ENCODE measurements around the gene MRPS27. TPM values are rescaled to one million over a fixed set of nuclear protein-coding genes. Genes with fewer than 3 reads are reported as not detected.

Gene MRPS27
- total and polyA plus RNA-seq, 2 of the 4 experiments (the other 2 are of a cell fraction), result 46.9 to 90.5 TPM

GRCh38 chr5:72184408-72184807 lies 135.6 kb downstream of the MRPS27 start:
- POLR2A ChIA-PET (ENCODE audit: unreplicated experiment), result no interaction called here
- dilution Hi-C loops (cut with HindIII; ENCODE audit: low sequenced_read_pairs, unreplicated experiment), result no loop called here

More at GRCh38 chr5:72184408-72184807, 135.6 kb downstream of the MRPS27 start:
- TF ChIP-seq RAD21 (IDR thresholded peaks at IDR 0.05; ENCODE audit: low read length) (no peak), MAFK (IDR thresholded peaks at IDR 0.05; ENCODE audit: low read depth, low read length) (no peak), RFX5 (IDR thresholded peaks at IDR 0.05; ENCODE audit: low read depth, low read length) (no peak), MAZ (IDR thresholded peaks at IDR 0.05; ENCODE audit: borderline replicate concordance, low read depth, low read length) (no peak), SMC3 (IDR thresholded peaks at IDR 0.05; ENCODE audit: low read depth, low read length) (no peak), FOS (IDR thresholded peaks at IDR 0.05; ENCODE audit: low read depth, low read length) (no peak), CTCF (conservative IDR thresholded peaks at IDR 0.05; ENCODE audit: low read depth, low read length) (no peak), CHD1 (IDR thresholded peaks at IDR 0.05; ENCODE audit: low read depth, low read length) (no peak), USF2 (IDR thresholded peaks at IDR 0.05; ENCODE audit: low read depth, low read length) (no peak), CEBPB (IDR thresholded peaks at IDR 0.05; ENCODE audit: low read depth, low read length) (no peak), BHLHE40 (IDR thresholded peaks at IDR 0.05; ENCODE audit: low read depth, low read length) (no peak), NFE2L2 (IDR thresholded peaks at IDR 0.05; ENCODE audit: low read depth, low read length) (no peak), POLR2A (IDR thresholded peaks at IDR 0.05; ENCODE audit: low read depth, low read length) (no peak), MXI1 (IDR thresholded peaks at IDR 0.05; ENCODE audit: borderline replicate concordance, low read depth, low read length) (no peak), RCOR1 (IDR thresholded peaks at IDR 0.05; ENCODE audit: insufficient replicate concordance, low read length) (no peak)
- TF ChIP-seq, protein P1, sequence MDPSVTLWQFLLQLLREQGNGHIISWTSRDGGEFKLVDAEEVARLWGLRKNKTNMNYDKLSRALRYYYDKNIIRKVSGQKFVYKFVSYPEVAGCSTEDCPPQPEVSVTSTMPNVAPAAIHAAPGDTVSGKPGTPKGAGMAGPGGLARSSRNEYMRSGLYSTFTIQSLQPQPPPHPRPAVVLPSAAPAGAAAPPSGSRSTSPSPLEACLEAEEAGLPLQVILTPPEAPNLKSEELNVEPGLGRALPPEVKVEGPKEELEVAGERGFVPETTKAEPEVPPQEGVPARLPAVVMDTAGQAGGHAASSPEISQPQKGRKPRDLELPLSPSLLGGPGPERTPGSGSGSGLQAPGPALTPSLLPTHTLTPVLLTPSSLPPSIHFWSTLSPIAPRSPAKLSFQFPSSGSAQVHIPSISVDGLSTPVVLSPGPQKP (IDR thresholded peaks at IDR 0.05; ENCODE audit: borderline replicate concordance, low read depth, low read length), result no peak
- H2BK20ac ChIP-seq (ENCODE audit: low read depth, low read length), result no peak overlapping the region
- H2BK5ac ChIP-seq (ENCODE audit: low read depth, low read length, poor library complexity, severe bottlenecking), result no peak overlapping the region
- in situ Hi-C loops (cut with MboI; ENCODE audit: low sequenced_read_pairs), result no loop called here
- no peak overlapping the region for H4K91ac ChIP-seq (ENCODE audit: insufficient read depth, low read depth, low read length)
- no peak overlapping the region for H3K4me2 ChIP-seq (ENCODE audit: low read depth, low read length)
- H3K18ac ChIP-seq (ENCODE audit: low read depth, low read length), result no peak overlapping the region
- intact Hi-C loops (cut with micrococcal nuclease), result no loop called here
- no peaks in the 10 kb centered on the region for H3K27me3 ChIP-seq (ENCODE audit: control insufficient read depth, insufficient read depth, low read length)
- H2AFZ ChIP-seq (replicated peaks; ENCODE audit: low read length, poor library complexity), result no peak overlapping the region
- no peak for ATAC-seq (ENCODE audit: low read depth)
- H3K36me3 ChIP-seq (ENCODE audit: control insufficient read depth, insufficient read depth, low read length), result peaks cover 48% of the 10 kb centered on the region
- H4K8ac ChIP-seq (ENCODE audit: low read depth in 2 of 2, low read length in 2 of 2), result no peak overlapping the region
- no peak overlapping the region for H3K4ac ChIP-seq (ENCODE audit: low read depth, low read length)
- no peak overlapping the region for H3K9ac ChIP-seq (ENCODE audit: low read depth, low read length)
- no peak overlapping the region for H3K14ac ChIP-seq (replicated peaks; ENCODE audit: low read depth, low read length)
- no peak overlapping the region for H3K27ac ChIP-seq (ENCODE audit: insufficient read depth, low read length)
- H2BK15ac ChIP-seq (ENCODE audit: low read depth, low read length), result no peak overlapping the region
- H3K9me1 ChIP-seq (ENCODE audit: insufficient read depth, low read length), result peaks cover 39% of the 10 kb centered on the region
- H3K79me1 ChIP-seq (ENCODE audit: low read depth in 1 of 2, low read length in 2 of 2), result peaks cover 60 to 90% of the 10 kb centered on the region in 2 experiments
- H3K56ac ChIP-seq (ENCODE audit: extremely low read depth, insufficient read depth, low read length), result no peak overlapping the region
- H4K20me1 ChIP-seq (ENCODE audit: insufficient read depth, low read length), result 0 out of 2 replicates have a peak, but pooled peaks cover 8% of the 10 kb centered on the region
- WGBS, 2 experiments (ENCODE audit: extremely low coverage in 2 of 2, insufficient read length in 1 of 2), result no CpG with 5 or more reads among the region's 3 CpGs
- H3K4me3 ChIP-seq (ENCODE audit: insufficient read depth, low read depth, low read length), result no peak overlapping the region
- no peak overlapping the region for H2AK9ac ChIP-seq (replicated peaks; ENCODE audit: low read depth, low read length, poor library complexity)
- no peak overlapping the region for H4K5ac ChIP-seq (ENCODE audit: low read depth, low read length)
- no peak overlapping the region for H2AK5ac ChIP-seq (ENCODE audit: low read depth, low read length)
- no peak for DNase-seq
- CTCF ChIA-PET, result no interaction called here
- H3K4me1 ChIP-seq (ENCODE audit: control insufficient read depth, insufficient read depth, low read length), result peaks cover 14% of the 10 kb centered on the region
- H3K9me3 ChIP-seq (ENCODE audit: control insufficient read depth, insufficient read depth, low read length), result no peaks in the 10 kb centered on the region
- no peak overlapping the region for H3K23ac ChIP-seq (ENCODE audit: low read depth, low read length)
- BruUV-seq (replicated peaks), result no TSS peak
- H2BK120ac ChIP-seq (ENCODE audit: low read depth, low read length), result no peak overlapping the region
